Lower leg skin (tissue), 3 donors: ENCODE results near the gene TTC1.

Source experiments
- CTCF ChIP-seq, 3 donors: fragments of 450-650 bp; IDR thresholded peaks; one replicate each; pipeline ENCODE4 v1.5.1; 2016; ENCODE audit warnings: antibody characterized with exemption in 3 of 3, mild to moderate bottlenecking in 3 of 3, moderate library complexity in 2 of 3
- POLR2A ChIP-seq, 2 donors: fragments of 450-650 bp; IDR thresholded peaks; one replicate each; pipeline ENCODE4 v1.6.1; 2016 to 2017; ENCODE audit warnings: antibody characterized with exemption in 2 of 2, mild to moderate bottlenecking in 1 of 2, moderate library complexity in 1 of 2

- TF ChIP-seq POLR2A (IDR thresholded peaks at IDR 0.05) = no peak
- no peak for TF ChIP-seq CTCF (IDR thresholded peaks at IDR 0.05)
Measured at GRCh38 chr5:160033546-160034252, 24.8 kb downstream of the TTC1 start.
